ENCODE results near the gene PLEKHG4B. TPM values are rescaled to one million over a fixed set of nuclear protein-coding genes. Genes with fewer than 3 reads are reported as not detected.

PLEKHG4B gene
- polyA plus RNA-seq, 1 of the 3 experiments (the other 2 are of a cell fraction) = 0.18 TPM

Small RNAs within 50 kb of the gene (small RNA-seq; reads per million reads assigned to genes)
- 0 reads per million in 7 experiments for gene RF00019

Other genes starting within 250 kb of the PLEKHG4B start
- not detected in 2 replicates for gene LRRC14B, start 99.3 kb downstream of the PLEKHG4B start, polyA plus RNA-seq (2012; rRNA removed)
- 3.7 and 3.9 TPM in 2 replicates for gene CCDC127, start 126.0 kb downstream of the PLEKHG4B start, polyA plus RNA-seq (2012; rRNA removed)
- gene SDHA, start 126.2 kb downstream of the PLEKHG4B start, polyA plus RNA-seq (2012; rRNA removed) = 95.7 and 106 TPM in 2 replicates
- gene PDCD6, start 179.5 kb downstream of the PLEKHG4B start, polyA plus RNA-seq (2012; rRNA removed) = 323 and 347 TPM in 2 replicates
- 0.71 and 0.99 TPM in 2 replicates for gene AHRR, start 229.5 kb downstream of the PLEKHG4B start, polyA plus RNA-seq (2012; rRNA removed)

Measured in SK-N-SH (cell line).